HG02763 (cell line): Measurements from ENCODE around the gene AASS.
"Not testable (repeated sequence)": the region's sequence is repeated elsewhere in the genome, so short reads cannot be mapped to it uniquely, and the experiment has no call there.

Experiments used
- ATAC-seq: cut with Tn5 transposase; IDR thresholded peaks from one replicate; pipeline ENCODE4 v1.9.1; 2021; ENCODE audit warnings: mild to moderate bottlenecking, moderate library complexity; ENCODE audit not compliant: unreplicated experiment

AASS gene

DNA sequence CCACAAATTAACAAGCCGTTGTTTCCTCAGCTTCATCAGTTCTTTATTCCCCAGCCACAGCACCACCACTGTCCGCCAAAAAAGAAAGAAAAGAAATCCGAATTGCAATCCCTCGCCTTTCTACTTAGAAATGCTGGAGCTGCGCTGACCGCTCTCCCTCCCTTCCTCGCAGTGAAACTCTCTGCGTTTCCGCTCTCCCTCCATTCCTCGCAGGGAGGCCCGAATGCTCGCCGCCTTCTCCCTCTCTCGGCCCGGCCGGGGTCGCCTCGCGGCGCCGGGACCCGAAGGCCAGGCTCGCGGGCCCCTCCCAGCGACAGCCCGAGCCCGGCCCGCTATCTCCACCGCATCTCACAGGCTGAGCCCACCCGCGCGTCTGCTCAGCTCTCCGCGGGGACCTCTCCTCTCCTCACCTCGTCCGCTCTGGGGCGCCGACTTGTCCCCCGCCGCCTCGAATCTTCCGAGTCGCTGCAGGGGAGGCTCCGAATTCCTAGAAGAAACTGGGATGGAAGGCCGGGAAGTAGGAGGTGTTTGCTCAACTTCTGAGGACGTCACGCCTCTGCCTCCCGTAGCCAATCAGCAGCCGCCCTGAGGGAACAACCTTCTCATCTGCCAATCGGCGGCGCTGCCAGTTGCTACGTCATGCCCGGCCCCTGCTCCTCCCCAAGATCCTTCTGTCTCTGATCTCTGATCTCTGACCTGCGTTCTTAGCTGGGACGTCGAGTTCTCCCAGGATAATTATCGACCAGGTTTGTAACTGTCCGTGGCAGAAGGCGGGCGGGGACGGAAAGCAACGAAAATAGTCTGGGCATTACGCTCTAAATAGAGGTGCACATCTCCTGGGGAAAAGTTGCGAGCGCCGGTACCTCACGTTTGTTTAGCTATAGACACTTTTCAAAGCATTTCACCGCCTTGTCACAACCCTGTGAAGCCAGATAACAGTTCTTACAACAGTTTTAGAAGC is at the start of gene AASS:
Gene AASS (minus strand): TSS at position 499 of the 961 bp plus-strand sequence. CDS start 10,523 bp downstream, outside the sequence.
- ATAC-seq, result peak; percentile 100

DNA sequence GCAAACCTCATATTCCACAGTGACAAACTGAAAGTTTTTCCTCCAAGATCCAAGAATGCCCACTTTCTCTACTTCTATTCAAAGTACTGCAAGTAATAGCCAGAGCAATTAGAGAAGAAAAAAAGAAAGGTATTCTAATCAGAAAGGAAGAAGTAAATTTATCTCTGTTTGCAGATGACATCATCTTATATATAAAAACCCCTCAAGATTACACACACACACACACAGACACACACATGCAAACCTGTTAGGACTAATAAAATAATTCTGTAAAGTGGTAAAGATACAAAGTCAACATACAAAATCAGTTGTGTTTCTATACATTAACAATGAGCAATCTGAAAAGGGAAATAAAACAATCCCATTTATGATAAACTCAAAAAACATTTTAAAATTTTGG is 44.7 kb upstream of the AASS start:
- ATAC-seq, result no peak

DNA sequence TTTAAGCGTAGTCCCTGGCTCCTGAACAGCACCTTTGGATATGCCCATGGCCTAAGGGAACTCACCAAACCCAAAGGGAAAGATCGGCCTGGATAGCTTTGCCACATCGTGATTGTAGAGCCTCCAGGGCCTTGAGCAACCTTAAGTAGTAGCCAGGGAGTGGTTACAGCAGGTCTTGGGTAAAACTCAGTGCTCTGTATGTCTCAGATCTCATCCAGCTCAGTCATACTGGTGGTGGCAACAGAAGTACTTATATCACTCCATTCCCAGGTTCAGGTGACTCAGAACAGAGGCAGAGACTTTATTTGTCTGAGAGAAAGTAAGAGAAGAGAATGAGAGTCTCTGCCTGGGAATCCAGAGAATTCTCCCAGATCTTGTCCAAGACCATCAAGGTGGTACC is 39.1 kb upstream of the AASS start:
- ATAC-seq, result no peak

GRCh38 chr7:122182081-122182480 is 38.0 kb upstream of the AASS start:
- no peak for ATAC-seq

DNA sequence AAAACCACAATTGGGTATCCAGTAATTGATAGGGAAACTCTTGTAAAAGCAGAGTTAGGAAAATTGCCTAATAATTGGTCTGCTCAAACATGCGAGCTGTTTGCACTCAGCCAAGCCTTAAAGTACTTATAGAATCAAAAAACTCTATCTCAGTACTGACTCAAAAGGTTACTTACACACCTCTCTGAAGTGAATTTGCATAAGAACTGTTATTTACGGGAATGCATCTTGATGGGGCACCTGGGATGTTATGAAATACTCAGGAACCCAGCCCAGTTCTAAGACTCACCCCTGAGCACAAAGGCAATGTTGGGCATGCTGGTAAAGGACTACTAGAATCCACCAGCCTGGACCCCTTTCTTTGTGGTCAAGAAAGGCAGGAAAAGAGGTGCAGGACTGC is 28.1 kb upstream of the AASS start:
- ATAC-seq, result not testable (repeated sequence)

DNA sequence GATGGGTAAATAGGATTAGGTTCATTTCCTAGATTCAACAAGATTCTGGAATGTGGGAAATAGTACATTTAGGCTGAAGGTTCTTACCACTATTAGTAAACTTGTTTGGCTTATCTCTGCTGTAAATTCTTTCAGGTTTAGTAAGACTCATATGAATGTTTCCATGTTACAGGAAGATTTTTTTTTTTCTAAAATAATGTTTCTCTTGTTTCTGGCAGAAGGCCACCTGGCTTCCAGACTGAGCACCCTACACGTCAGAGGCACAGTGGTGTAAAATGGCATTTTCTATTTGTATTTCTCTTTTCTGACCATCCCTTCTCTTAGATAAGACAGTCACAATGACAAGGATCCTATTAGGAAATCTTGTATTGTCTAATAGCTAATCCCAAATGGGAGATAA is 22.7 kb upstream of the AASS start:
- ATAC-seq, result no peak

DNA sequence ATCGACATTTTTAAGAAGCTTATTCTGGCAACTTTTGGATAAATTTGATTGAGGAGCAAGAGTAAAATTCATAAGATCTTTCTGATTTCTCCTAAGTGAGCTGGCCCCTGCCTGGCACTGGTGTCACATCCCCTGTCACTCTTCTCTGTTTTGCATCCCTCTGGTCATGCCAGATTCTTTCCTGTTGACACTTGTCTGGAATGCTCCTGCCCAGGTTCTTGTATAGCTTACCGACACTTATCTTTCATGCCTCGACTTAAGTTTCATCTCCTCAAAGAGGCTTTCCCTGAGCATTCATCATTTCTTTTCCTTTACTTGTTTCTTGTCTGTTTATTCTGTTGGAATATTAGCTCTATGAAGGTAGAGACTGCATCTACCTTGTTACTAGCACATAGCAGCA is 22.2 kb upstream of the AASS start:
- no peak for ATAC-seq

DNA sequence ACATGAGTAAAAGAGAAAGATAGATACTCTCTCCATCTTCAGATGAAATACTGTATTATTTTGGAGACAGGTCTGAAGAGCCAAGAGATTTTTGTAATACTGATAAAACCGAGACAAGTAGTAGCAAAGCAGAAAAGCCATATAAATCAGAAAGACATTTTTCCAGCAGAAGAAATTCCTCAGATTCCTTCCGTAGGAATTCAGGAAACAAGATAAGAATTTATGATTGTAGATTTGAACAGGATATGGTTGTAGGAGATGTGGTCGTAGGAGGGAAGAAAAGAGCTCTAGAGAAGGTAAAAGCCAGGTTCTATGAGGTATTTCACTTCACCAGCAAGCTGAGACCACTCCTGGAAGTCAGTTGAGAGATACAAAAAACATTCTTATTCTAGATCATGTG is 17.6 kb upstream of the AASS start:
- ATAC-seq, result no peak

DNA sequence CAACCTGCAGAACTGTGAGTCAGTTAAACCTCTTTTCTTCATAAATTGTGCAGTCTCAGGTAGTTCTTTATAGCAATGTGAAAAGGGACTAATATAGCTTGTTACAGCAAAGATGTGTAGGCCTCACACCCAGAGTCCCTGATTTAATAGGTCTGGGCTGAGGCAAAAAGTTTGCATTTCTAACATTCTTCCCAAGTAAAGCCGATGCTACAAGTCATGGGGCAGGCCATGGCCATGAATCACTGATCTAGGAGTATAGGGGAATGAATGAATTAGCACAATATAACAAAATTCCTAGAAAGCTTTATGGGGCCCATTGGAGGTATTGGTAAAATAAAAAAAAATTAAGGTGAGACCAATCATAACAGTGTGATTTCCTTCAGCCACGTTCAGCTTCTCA is 11.5 kb upstream of the AASS start:
- no peak for ATAC-seq

GRCh38 chr7:122148878-122149277 is 4.8 kb upstream of the AASS start:
- no peak for ATAC-seq

GRCh38 chr7:122148081-122148480 is 4.0 kb upstream of the AASS start:
- no peak for ATAC-seq

- no peak for ATAC-seq
Measured at GRCh38 chr7:122145937-122146645, 2.0 kb upstream of the AASS start.

DNA sequence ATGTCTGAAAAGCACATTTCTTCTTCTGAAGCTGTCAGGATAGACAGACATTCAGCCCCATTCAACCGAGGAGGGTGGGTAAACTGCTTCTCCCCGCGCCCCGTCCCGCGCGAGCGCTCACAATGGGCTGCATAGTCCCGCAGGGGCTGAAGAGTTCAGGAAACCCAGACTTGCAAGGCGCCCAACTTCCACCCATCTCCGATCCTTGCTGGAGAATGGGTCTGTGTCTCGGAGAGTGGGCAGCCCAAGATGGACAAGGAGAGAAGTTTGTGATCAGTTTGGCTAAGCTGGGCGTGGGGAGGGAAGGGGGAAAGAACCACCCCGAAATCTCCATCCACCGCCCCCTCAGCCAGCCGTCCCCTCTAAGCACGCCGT is 686 bp downstream of the AASS start:
- ATAC-seq, result no peak

DNA sequence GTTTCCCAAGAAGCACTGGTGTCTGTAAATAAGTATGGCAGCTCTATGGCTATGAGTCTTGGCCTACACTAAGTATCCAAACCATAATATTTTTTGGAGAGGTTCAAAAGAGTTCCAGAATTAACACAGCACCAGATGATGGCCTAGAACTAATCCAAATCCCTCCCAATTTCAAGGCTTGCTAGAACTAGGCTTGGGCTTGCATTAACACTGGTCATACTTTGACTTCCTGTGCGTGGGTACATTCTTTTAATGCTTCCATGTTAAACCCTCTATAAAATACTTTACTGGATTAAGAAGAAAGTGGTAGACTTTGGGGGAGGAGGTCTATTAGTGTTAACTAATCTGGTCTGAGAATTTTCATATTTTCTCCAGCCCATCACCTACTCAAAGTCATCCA is 3.1 kb downstream of the AASS start:
- ATAC-seq, result no peak

- no peak for ATAC-seq
Measured at GRCh38 chr7:122137251-122138077, 6.6 kb downstream of the AASS start.

DNA sequence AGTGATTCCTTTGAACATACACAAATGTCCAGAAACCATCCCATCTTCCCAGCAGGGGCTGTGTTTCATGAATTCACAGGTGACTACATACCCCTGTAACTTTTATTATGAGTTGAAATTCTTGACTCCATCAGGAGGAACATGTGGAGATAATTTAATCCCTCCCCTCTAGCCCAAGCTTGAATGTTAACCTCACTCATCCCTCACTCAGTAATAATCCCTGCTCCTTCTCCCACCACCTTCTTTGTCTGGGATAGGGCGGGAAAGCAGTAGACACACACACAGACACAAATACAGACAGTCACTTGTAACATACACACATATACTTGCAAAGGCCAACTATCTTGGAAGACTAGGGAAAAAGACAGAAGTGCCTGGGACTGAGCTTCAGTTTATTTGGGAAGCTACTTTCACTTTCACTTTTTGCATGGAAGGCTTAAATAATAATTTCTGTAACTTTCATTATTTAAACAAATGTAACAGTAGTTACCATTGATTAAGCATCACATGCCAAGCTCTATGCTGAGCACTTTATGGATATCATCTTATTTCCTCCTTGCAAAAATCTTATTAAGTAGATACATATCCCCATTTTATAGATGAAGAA is 7.3 kb downstream of the AASS start:
- ATAC-seq, result no peak

GRCh38 chr7:122136078-122136477 is 8.0 kb downstream of the AASS start:
- no peak for ATAC-seq

GRCh38 chr7:122135275-122135674 is 8.8 kb downstream of the AASS start:
- ATAC-seq, result no peak

DNA sequence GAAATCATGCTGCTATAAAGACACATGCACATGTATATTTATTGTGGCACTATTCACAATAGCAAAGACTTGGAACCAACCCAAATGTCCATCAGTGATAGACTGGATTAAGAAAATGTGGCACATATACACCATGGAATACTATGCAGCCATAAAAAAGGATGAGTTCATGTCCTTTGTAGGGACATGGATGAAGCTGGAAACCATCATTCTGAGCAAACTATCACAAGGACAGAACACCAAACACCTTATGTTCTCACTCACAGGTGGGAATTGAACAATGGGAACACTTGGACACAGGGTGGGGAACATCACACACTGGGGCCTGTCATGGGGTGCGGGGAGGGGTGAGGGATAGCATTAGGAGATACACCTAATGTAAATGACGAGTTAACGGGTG is 9.3 kb downstream of the AASS start:
- ATAC-seq, result not testable (repeated sequence)

DNA sequence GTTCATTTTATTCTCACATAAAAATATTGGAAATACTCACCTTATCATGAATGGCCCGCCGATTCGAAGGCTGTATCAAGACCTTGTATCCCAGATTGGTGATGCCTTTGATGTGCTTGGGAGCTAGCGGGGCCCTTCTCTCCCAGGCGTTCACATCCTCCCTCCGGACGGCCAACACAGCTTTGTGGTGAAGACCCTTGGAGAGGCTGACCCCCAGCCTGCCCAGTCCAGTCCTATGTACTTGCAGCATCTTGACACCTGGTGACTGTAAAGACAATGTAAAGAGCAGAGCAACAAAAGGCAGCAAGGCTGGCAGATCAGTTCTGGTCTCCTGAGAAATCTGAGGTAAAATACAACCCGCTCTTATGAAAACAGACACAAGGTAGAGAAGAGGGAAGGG is 10.6 kb downstream of the AASS start:
- ATAC-seq, result no peak

DNA sequence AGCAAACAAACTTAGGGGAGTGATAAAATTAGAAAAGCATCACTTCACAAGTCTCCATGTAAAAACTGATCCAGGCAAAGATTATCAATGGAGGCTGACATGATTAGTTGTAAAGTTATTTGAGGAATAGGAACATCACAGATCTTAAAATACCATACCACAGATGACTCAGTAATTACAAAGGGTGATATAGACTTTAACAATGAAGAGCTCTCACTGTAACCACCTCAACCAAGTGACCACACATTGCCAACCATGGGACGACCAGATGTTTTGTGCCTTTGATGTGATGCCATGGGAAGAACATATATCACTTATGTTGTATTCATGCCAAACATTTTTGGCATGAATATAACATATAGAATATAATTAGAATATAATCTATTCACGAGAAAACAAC is 11.7 kb downstream of the AASS start:
- no peak for ATAC-seq
